ENCODE measurements around the gene AKT1S1.

The AKT1S1 gene

GRCh38 chr19:49846408-49846807, 30.7 kb downstream of the AKT1S1 start:
- H3K36me3 ChIP-seq (ENCODE audit: insufficient read depth, low read length), result peaks cover 4% of the 10 kb centered on the region
- no peaks in the 10 kb centered on the region for H3K9me3 ChIP-seq (replicated peaks; ENCODE audit: low read length)
- no peaks in the 10 kb centered on the region for H3K27me3 ChIP-seq (ENCODE audit: control insufficient read depth, insufficient read depth, low read length)
- H3K4me2 ChIP-seq (ENCODE audit: low read length), result no peak overlapping the region
- no peak overlapping the region for H3K9ac ChIP-seq (ENCODE audit: low read depth, low read length)
- no peak overlapping the region for H3K4me3 ChIP-seq (ENCODE audit: low read length)
- H3K4me1 ChIP-seq (ENCODE audit: control insufficient read depth, insufficient read depth, low read length), result peaks cover 16% of the 10 kb centered on the region

DNA sequence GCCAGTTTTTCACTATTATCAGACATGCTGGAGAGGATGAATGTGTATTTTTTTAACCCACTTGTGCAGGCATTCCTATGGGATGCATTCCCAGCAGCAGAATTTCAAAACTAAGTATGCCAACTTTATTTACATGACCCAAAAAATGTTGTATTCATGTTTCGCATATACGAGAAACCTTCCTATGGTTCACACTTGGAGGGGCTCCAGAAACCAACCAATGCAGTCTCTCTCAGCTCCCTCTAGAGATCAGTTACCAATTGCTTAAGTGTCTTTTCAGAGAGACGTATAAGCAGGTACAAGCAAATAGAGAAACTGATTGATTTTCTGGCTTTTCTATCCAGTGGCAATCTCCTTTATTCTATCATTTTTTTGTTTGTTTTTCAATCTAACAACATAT, 31.7 kb downstream of the AKT1S1 start:
- Histone ChIP-seq H3K9me3 (replicated peaks; ENCODE audit: low read length) (no peaks in the 10 kb centered on the region), H3K36me3 (ENCODE audit: insufficient read depth, low read length) (peaks cover 12% of the 10 kb centered on the region), H3K4me3 (ENCODE audit: low read length) (no peak overlapping the region), H3K4me1 (ENCODE audit: control insufficient read depth, insufficient read depth, low read length) (peaks cover 16% of the 10 kb centered on the region), H3K4me2 (ENCODE audit: low read length) (no peak overlapping the region), H3K9ac (ENCODE audit: low read depth, low read length) (no peak overlapping the region), H3K27me3 (ENCODE audit: control insufficient read depth, insufficient read depth, low read length) (no peaks in the 10 kb centered on the region)

DNA sequence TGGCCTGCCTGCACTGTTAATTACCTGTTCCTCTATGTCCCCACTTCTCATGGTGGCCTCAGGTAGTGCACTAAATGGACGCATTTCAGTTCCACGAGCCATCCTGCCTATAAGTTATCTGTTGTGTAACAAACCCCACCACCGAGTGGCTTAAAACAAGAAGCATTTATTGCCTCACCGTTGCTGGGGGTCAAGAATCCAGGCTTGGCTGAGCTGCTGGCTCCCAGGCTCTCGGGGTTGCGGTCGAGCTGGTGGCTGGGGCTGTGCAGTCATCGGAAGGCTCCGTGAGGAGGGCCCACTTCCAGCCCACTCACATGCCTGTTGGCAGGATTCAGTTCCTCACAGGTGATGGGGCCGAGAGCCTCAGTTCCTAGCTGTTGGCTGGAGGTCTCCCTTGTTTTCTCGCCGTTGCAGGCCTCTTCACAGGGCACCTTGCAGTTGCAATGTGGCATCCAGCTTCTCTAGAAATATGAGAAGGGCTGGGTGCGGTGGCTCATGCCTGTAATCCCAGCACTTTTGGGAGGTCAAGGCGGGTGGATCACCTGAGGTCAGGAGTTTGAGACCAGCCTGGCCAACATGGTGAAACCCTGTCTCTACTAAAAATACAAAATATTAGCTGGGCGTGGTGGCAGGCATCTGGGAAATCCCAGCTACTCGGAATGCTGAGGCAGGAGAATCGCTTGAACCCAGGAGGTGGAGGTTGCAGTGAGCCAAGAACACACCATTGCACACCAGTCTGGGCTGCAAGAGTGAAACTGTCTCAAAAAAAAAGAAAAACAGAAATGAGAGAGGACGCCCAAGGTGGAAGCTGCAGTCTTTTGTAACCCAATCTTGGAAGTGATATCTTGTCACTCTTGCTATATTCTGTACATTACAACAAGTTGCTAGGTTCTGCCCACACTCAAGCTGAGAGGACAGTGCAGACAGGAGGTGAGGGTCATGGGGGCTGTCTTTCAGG, 32.7 kb downstream of the AKT1S1 start:
- Histone ChIP-seq H3K4me3 (ENCODE audit: low read length) (no peak overlapping the region), H3K4me1 (ENCODE audit: control insufficient read depth, insufficient read depth, low read length) (peaks cover 11% of the 10 kb centered on the region), H3K27me3 (ENCODE audit: control insufficient read depth, insufficient read depth, low read length) (no peaks in the 10 kb centered on the region), H3K36me3 (ENCODE audit: insufficient read depth, low read length) (peaks cover 16% of the 10 kb centered on the region), H3K9me3 (replicated peaks; ENCODE audit: low read length) (no peaks in the 10 kb centered on the region), H3K4me2 (ENCODE audit: low read length) (no peak overlapping the region), H3K9ac (ENCODE audit: low read depth, low read length) (no peak overlapping the region)

DNA sequence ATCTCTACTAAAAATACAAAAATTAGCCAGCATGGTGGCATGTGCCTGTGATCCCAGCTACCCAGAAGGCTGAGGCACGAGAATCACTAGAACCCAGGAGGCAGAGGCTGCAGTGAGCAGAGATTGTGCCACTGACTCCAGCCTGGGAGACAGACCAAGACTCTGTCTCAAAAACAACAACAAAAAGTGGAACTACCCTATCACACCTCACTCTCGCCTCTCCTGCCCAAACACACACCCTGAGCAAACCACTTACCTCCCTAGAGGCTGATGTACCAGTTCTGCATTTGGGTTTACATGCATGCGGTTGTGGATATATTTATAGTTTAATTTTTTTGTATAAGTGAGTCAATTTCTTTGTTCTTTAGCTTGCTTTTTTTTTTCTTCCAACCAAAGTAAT, 33.9 kb downstream of the AKT1S1 start:
- Histone ChIP-seq H3K4me1 (ENCODE audit: control insufficient read depth, insufficient read depth, low read length) (peaks cover 5% of the 10 kb centered on the region), H3K27me3 (ENCODE audit: control insufficient read depth, insufficient read depth, low read length) (no peaks in the 10 kb centered on the region), H3K9ac (ENCODE audit: low read depth, low read length) (no peak overlapping the region), H3K9me3 (replicated peaks; ENCODE audit: low read length) (no peaks in the 10 kb centered on the region), H3K4me2 (ENCODE audit: low read length) (no peak overlapping the region), H3K4me3 (ENCODE audit: low read length) (no peak overlapping the region), H3K36me3 (ENCODE audit: insufficient read depth, low read length) (peaks cover 27% of the 10 kb centered on the region)

- no peak overlapping the region for H3K4me2 ChIP-seq (ENCODE audit: low read length)
- no peaks in the 10 kb centered on the region for H3K4me1 ChIP-seq (ENCODE audit: control insufficient read depth, insufficient read depth, low read length)
- H3K4me3 ChIP-seq (ENCODE audit: low read length), result no peak overlapping the region
- peaks cover 50% of the 10 kb centered on the region for H3K36me3 ChIP-seq (ENCODE audit: insufficient read depth, low read length)
- no peak overlapping the region for H3K9ac ChIP-seq (ENCODE audit: low read depth, low read length)
- H3K27me3 ChIP-seq (ENCODE audit: control insufficient read depth, insufficient read depth, low read length), result no peaks in the 10 kb centered on the region
- H3K9me3 ChIP-seq (replicated peaks; ENCODE audit: low read length), result no peaks in the 10 kb centered on the region
Measured at GRCh38 chr19:49840736-49841249, 36.4 kb downstream of the AKT1S1 start.

- H3K9me3 ChIP-seq (replicated peaks; ENCODE audit: low read length), result no peaks in the 10 kb centered on the region
- peaks cover 50% of the 10 kb centered on the region for H3K36me3 ChIP-seq (ENCODE audit: insufficient read depth, low read length)
- H3K27me3 ChIP-seq (ENCODE audit: control insufficient read depth, insufficient read depth, low read length), result no peaks in the 10 kb centered on the region
- H3K4me3 ChIP-seq (ENCODE audit: low read length), result no peak overlapping the region
- no peak overlapping the region for H3K9ac ChIP-seq (ENCODE audit: low read depth, low read length)
- no peaks in the 10 kb centered on the region for H3K4me1 ChIP-seq (ENCODE audit: control insufficient read depth, insufficient read depth, low read length)
- no peak overlapping the region for H3K4me2 ChIP-seq (ENCODE audit: low read length)
Measured at GRCh38 chr19:49840321-49840720, 36.8 kb downstream of the AKT1S1 start.

DNA sequence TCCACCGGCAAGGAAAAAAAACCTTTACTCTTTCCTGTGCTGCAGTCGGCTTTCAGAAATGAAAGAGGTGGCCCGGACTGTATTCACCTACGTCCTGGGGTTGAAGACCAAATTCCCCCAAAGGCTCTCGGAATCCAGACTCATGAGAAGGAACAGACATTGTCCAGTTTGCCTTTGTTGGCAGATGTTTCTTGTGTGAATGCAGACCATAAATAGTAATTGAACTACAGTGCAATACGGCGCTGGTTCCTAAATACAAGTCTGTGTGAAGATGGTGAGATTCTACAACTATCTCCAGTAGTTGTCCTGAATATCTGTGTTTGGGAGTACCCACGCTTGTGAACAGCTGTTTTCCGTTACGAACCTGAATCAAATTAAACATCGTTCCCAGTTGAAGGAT, 37.4 kb downstream of the AKT1S1 start:
- Histone ChIP-seq H3K9me3 (replicated peaks; ENCODE audit: low read length) (no peaks in the 10 kb centered on the region), H3K4me3 (ENCODE audit: low read length) (no peak overlapping the region), H3K27me3 (ENCODE audit: control insufficient read depth, insufficient read depth, low read length) (no peaks in the 10 kb centered on the region), H3K36me3 (ENCODE audit: insufficient read depth, low read length) (peaks cover 56% of the 10 kb centered on the region), H3K4me2 (ENCODE audit: low read length) (no peak overlapping the region), H3K4me1 (ENCODE audit: control insufficient read depth, insufficient read depth, low read length) (no peaks in the 10 kb centered on the region), H3K9ac (ENCODE audit: low read depth, low read length) (no peak overlapping the region)

GRCh38 chr19:49838885-49839588, 38.1 kb downstream of the AKT1S1 start:
- no peaks in the 10 kb centered on the region for H3K27me3 ChIP-seq (ENCODE audit: control insufficient read depth, insufficient read depth, low read length)
- H3K4me2 ChIP-seq (ENCODE audit: low read length), result no peak overlapping the region
- H3K9ac ChIP-seq (ENCODE audit: low read depth, low read length), result no peak overlapping the region
- H3K4me3 ChIP-seq (ENCODE audit: low read length), result no peak overlapping the region
- peaks cover 63% of the 10 kb centered on the region for H3K36me3 ChIP-seq (ENCODE audit: insufficient read depth, low read length)
- H3K4me1 ChIP-seq (ENCODE audit: control insufficient read depth, insufficient read depth, low read length), result no peaks in the 10 kb centered on the region
- H3K9me3 ChIP-seq (replicated peaks; ENCODE audit: low read length), result no peaks in the 10 kb centered on the region

DNA sequence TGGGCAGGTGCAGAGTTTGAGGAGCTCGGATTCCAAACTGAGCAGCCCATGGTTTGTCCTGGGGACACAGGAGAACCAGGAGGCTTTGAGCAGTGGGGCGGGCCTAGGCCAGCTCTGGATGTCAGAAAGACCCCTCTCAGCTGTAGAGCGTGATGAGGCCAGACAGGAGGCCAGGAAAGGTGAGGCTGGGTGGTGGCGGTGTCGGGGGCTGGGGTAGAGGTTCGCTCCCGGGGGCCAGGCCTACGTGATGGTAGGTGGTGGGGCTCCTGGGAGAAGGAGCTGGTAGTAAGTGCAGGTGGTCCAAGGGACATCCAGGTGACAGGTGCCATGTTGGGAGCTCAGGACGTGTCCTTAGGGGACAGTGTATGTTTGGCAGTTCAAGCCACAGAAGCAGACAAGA, 39.7 kb downstream of the AKT1S1 start:
- H3K36me3 ChIP-seq (ENCODE audit: insufficient read depth, low read length), result peaks cover 74% of the 10 kb centered on the region
- H3K4me3 ChIP-seq (ENCODE audit: low read length), result no peak overlapping the region

GRCh38 chr19:49837009-49837310, 40.2 kb downstream of the AKT1S1 start:
- Histone ChIP-seq H3K4me1 (ENCODE audit: control insufficient read depth, insufficient read depth, low read length) (peaks cover 9% of the 10 kb centered on the region), H3K4me2 (ENCODE audit: low read length) (no peak overlapping the region), H3K27me3 (ENCODE audit: control insufficient read depth, insufficient read depth, low read length) (no peaks in the 10 kb centered on the region), H3K36me3 (ENCODE audit: insufficient read depth, low read length) (peaks cover 79% of the 10 kb centered on the region), H3K4me3 (ENCODE audit: low read length) (no peak overlapping the region), H3K9me3 (replicated peaks; ENCODE audit: low read length) (no peaks in the 10 kb centered on the region), H3K9ac (ENCODE audit: low read depth, low read length) (no peak overlapping the region)

More for the DNA sequence above, 39.7 kb downstream of the AKT1S1 start:
- no peak overlapping the region for H3K4me2 ChIP-seq (ENCODE audit: low read length)
- no peaks in the 10 kb centered on the region for H3K27me3 ChIP-seq (ENCODE audit: control insufficient read depth, insufficient read depth, low read length)
- no peaks in the 10 kb centered on the region for H3K9me3 ChIP-seq (replicated peaks; ENCODE audit: low read length)
- H3K4me1 ChIP-seq (ENCODE audit: control insufficient read depth, insufficient read depth, low read length), result peaks cover 4% of the 10 kb centered on the region
- no peak overlapping the region for H3K9ac ChIP-seq (ENCODE audit: low read depth, low read length)

GRCh38 chr19:49836176-49837008, 40.8 kb downstream of the AKT1S1 start:
- Histone ChIP-seq H3K9ac (ENCODE audit: low read depth, low read length) (no peak overlapping the region), H3K4me2 (ENCODE audit: low read length) (no peak overlapping the region), H3K4me1 (ENCODE audit: control insufficient read depth, insufficient read depth, low read length) (peaks cover 14% of the 10 kb centered on the region), H3K9me3 (replicated peaks; ENCODE audit: low read length) (no peaks in the 10 kb centered on the region), H3K36me3 (ENCODE audit: insufficient read depth, low read length) (peaks cover 85% of the 10 kb centered on the region), H3K27me3 (ENCODE audit: control insufficient read depth, insufficient read depth, low read length) (no peaks in the 10 kb centered on the region), H3K4me3 (ENCODE audit: low read length) (no peak overlapping the region)
